CD14-positive monocyte (primary cell): Measurements from ENCODE around the gene CMTR1. TPM values are rescaled to one million over a fixed set of nuclear protein-coding genes. Genes with fewer than 3 reads are reported as not detected.

Experiments used
- DNase-seq, 3 donors: peaks; one replicate each; pipeline ENCODE4 v3.0.0-alpha.2; 2011 to 2022
- H2AFZ ChIP-seq: 2 replicates; pipeline ENCODE4 v1.6.0; 2012; ENCODE audit warnings: mild to moderate bottlenecking, low read depth, low read length, inconsistent platforms; ENCODE audit not compliant: insufficient read depth, poor library complexity, severe bottlenecking
- H3K27ac ChIP-seq, 2 donors: 1 replicate in 1 of 2; 2 replicates in 1 of 2; pipeline ENCODE4 v1.5.1; 2012 to 2013; ENCODE audit warnings: low read length in 2 of 2, control low read depth in 1 of 2, inconsistent platforms in 1 of 2, low read depth in 1 of 2, mild to moderate bottlenecking in 1 of 2
- H3K27me3 ChIP-seq, 2 donors: one replicate each; pipeline versions ENCODE4 v1.6.0 to v1.6.1; 2011 to 2013; ENCODE audit warnings: low read length in 2 of 2; ENCODE audit not compliant: control insufficient read depth in 2 of 2, insufficient read depth in 2 of 2
- H3K36me3 ChIP-seq, 2 donors: replicated peaks in 1 of 2; 1 replicate in 1 of 2; 2 replicates in 1 of 2; pipeline versions ENCODE4 v1.5.1 to v1.6.1; 2012 to 2013; ENCODE audit warnings: low read length in 2 of 2, control low read depth in 1 of 2, inconsistent platforms in 1 of 2, mild to moderate bottlenecking in 1 of 2; ENCODE audit not compliant: insufficient read depth in 2 of 2, control insufficient read depth in 1 of 2
- H3K4me1 ChIP-seq, 2 donors: 1 replicate in 1 of 2; 2 replicates in 1 of 2; pipeline versions ENCODE4 v1.5.1 to v1.6.1; 2012 to 2013; ENCODE audit warnings: low read length in 2 of 2, control low read depth in 1 of 2, inconsistent platforms in 1 of 2, mild to moderate bottlenecking in 1 of 2, moderate library complexity in 1 of 2; ENCODE audit not compliant: insufficient read depth in 2 of 2, control insufficient read depth in 1 of 2
- H3K4me2 ChIP-seq: replicated peaks from 2 replicates; pipeline ENCODE3; 2012; ENCODE audit warnings: low read length, moderate library complexity, mild to moderate bottlenecking; ENCODE audit not compliant: poor library complexity, severe bottlenecking; ENCODE audit errors: extremely low read depth
- H3K4me3 ChIP-seq, 3 experiments: fragments of 200-600 bp in 1 of 3; sonication (generic) in 1 of 3; replicated peaks in 1 of 3; 1 replicate in 2 of 3; 2 replicates in 1 of 3; pipeline ENCODE4 v1.5.1; 2011 to 2013; ENCODE audit warnings: low read length in 3 of 3, mild to moderate bottlenecking in 3 of 3, control low read depth in 2 of 3, low read depth in 2 of 3, inconsistent platforms in 1 of 3, moderate library complexity in 1 of 3
- H3K79me2 ChIP-seq: 2 replicates; pipeline ENCODE4 v1.6.0; 2012; ENCODE audit warnings: mild to moderate bottlenecking, control low read depth, inconsistent platforms, low read length, moderate library complexity; ENCODE audit not compliant: insufficient read depth
- H3K9ac ChIP-seq: 2 replicates; pipeline ENCODE4 v1.6.0; 2017; ENCODE audit warnings: low read length, mild to moderate bottlenecking; ENCODE audit not compliant: insufficient read depth, poor library complexity, severe bottlenecking
- H3K9me3 ChIP-seq, 2 donors: replicated peaks in 1 of 2; 1 replicate in 1 of 2; 2 replicates in 1 of 2; pipeline versions ENCODE4 v1.5.1 to v1.6.1; 2012 to 2013; ENCODE audit warnings: low read length in 2 of 2, control low read depth in 1 of 2; ENCODE audit not compliant: control insufficient read depth in 1 of 2, insufficient read depth in 1 of 2
- H4K20me1 ChIP-seq: 2 replicates; pipeline ENCODE4 v1.6.0; 2012; ENCODE audit warnings: mild to moderate bottlenecking, low read length, control low read depth, moderate library complexity; ENCODE audit not compliant: insufficient read depth
- H3K27ac Mint-ChIP-seq, 7 donors: one replicate each; pipeline ENCODE4 v1.8.0; 2020; ENCODE audit warnings: mild to moderate bottlenecking in 7 of 7, mixed read lengths in 7 of 7, moderate library complexity in 6 of 7, inconsistent platforms in 2 of 7
- H3K27me3 Mint-ChIP-seq, 3 donors: one replicate each; pipeline ENCODE4 v1.8.0; 2021 to 2022; ENCODE audit warnings: low read depth in 3 of 3, mild to moderate bottlenecking in 3 of 3, mixed read lengths in 3 of 3, moderate library complexity in 3 of 3, inconsistent platforms in 1 of 3
- H3K36me3 Mint-ChIP-seq, 2 donors: one replicate each; pipeline ENCODE4 v1.8.0; 2020; ENCODE audit warnings: mixed read lengths in 2 of 2, inconsistent platforms in 1 of 2, mild to moderate bottlenecking in 1 of 2
- H3K4me1 Mint-ChIP-seq: one replicate; pipeline ENCODE4 v1.8.0; 2020; ENCODE audit warnings: mild to moderate bottlenecking, mixed read lengths
- H3K4me3 Mint-ChIP-seq, 2 donors: one replicate each; pipeline ENCODE4 v1.8.0; 2020; ENCODE audit warnings: mild to moderate bottlenecking in 2 of 2, mixed read lengths in 2 of 2, moderate library complexity in 1 of 2
- H3K9me3 Mint-ChIP-seq, 7 donors: one replicate each; pipeline ENCODE4 v1.8.0; 2020 to 2022; ENCODE audit warnings: mixed read lengths in 7 of 7, mild to moderate bottlenecking in 6 of 7, moderate library complexity in 6 of 7, inconsistent platforms in 2 of 7
- WGBS: methylation state at CpG from one replicate; pipeline ENCODE4 v1.1.5; 2013; ENCODE audit warnings: missing lambda C conversion rate; ENCODE audit not compliant: insufficient coverage; 5-methylcytosine and 5-hydroxymethylcytosine counted together
- intact Hi-C, 2 donors: fragments of 100-400 bp; cut with micrococcal nuclease; formaldehyde crosslinking; loops; one replicate each; pipeline versions ENCODE4 v1.15.0 to v1.15.1; 2023
- polyA plus RNA-seq, 3 donors: library from polyadenylated mRNA; depleted of rRNA in 1 of 3; unstranded in 2 of 3; stranded (reverse) in 1 of 3; fragments of 300-500 nt in 2 of 3; fragments of >200 nt in 1 of 3; fragmentation: Illumina TruSeq in 2 of 3; gene quantifications; 1 replicate in 2 of 3; 2 replicates in 1 of 3; pipeline ENCODE4 v1.2.3, GENCODE V29; 2012 to 2021
- TF ChIP-seq, protein P1 (sequence below): fragments of 200-600 bp; IDR thresholded peaks from one replicate; pipeline ENCODE4 v1.8.0; 2022; ENCODE audit warnings: antibody characterized with exemption, mild to moderate bottlenecking

Gene CMTR1
- polyA plus RNA-seq, 3 donors = 12.0 to 32.3 (median 15.3) TPM

- Histone ChIP-seq H2AFZ (no peak overlapping the region), H3K9me3 (no peaks in the 10 kb centered on the region), H3K4me3 (no peak overlapping the region), H3K9ac (no peak overlapping the region), H3K79me2 (no peaks in the 10 kb centered on the region), H4K20me1 (no peaks in the 10 kb centered on the region), H3K27me3 (peaks cover 0 to 3% of the 10 kb centered on the region in 2 donors), H3K4me1 (no peaks in the 10 kb centered on the region), H3K4me2 (no peak overlapping the region), H3K36me3 (no peaks in the 10 kb centered on the region), H3K27ac (no peak overlapping the region)
- intact Hi-C loops = no loop called here
- Mint-ChIP-seq H3K9me3 (peaks cover 0 to 2% (median 0%) of the 10 kb centered on the region in 7 donors), H3K36me3 (no peaks in the 10 kb centered on the region), H3K27me3 (peaks cover 11 to 17% (median 11%) of the 10 kb centered on the region in 3 donors), H3K27ac (no peak overlapping the region), H3K4me1 (no peaks in the 10 kb centered on the region), H3K4me3 (no peak overlapping the region)
- no peak for DNase-seq
- no CpG with 5 or more reads among the region's 3 CpGs for WGBS
- TF ChIP-seq, protein P1, sequence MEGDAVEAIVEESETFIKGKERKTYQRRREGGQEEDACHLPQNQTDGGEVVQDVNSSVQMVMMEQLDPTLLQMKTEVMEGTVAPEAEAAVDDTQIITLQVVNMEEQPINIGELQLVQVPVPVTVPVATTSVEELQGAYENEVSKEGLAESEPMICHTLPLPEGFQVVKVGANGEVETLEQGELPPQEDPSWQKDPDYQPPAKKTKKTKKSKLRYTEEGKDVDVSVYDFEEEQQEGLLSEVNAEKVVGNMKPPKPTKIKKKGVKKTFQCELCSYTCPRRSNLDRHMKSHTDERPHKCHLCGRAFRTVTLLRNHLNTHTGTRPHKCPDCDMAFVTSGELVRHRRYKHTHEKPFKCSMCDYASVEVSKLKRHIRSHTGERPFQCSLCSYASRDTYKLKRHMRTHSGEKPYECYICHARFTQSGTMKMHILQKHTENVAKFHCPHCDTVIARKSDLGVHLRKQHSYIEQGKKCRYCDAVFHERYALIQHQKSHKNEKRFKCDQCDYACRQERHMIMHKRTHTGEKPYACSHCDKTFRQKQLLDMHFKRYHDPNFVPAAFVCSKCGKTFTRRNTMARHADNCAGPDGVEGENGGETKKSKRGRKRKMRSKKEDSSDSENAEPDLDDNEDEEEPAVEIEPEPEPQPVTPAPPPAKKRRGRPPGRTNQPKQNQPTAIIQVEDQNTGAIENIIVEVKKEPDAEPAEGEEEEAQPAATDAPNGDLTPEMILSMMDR = no peak
Measured at GRCh38 chr6:37406726-37407341, 26.2 kb upstream of the CMTR1 start.

DNA sequence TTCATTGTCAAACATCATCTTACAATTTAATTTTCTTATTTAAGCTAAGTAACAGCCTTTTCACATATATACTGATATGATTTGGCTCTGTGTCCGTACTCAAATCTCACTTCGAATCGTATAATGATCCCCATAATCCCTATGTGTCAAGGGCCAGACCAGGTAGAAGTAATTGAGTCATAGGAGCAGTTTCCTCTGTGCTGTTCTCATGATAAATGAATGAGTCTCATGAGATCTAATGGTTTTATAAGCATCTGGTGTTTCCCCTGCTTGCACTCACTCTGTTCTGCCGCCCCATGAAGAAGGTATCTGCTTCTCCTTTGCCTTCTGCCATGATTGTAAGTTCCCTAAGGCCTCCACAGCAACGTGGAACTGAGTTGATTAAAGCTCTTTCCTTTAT is 25.1 kb upstream of the CMTR1 start:
- TF ChIP-seq, protein P1 = no peak
- Histone ChIP-seq H3K4me2 (no peak overlapping the region), H3K36me3 (no peaks in the 10 kb centered on the region), H3K4me3 (no peak overlapping the region), H3K4me1 (no peaks in the 10 kb centered on the region), H4K20me1 (no peaks in the 10 kb centered on the region), H3K27me3 (peaks cover 0 to 3% of the 10 kb centered on the region in 2 donors), H3K9me3 (no peaks in the 10 kb centered on the region), H3K27ac (no peak overlapping the region), H3K79me2 (no peaks in the 10 kb centered on the region), H3K9ac (no peak overlapping the region), H2AFZ (no peak overlapping the region)
- Mint-ChIP-seq H3K27ac (no peak overlapping the region), H3K9me3 (peaks cover 0 to 2% (median 0%) of the 10 kb centered on the region in 7 donors), H3K4me3 (no peak overlapping the region), H3K4me1 (no peaks in the 10 kb centered on the region), H3K36me3 (no peaks in the 10 kb centered on the region), H3K27me3 (peaks cover 11 to 18% (median 11%) of the 10 kb centered on the region in 3 donors)
- no peak for DNase-seq
- WGBS = no CpG with 5 or more reads among the region's 5 CpGs
- intact Hi-C loops = no loop called here
